Nephron progenitor cell (in vitro differentiated cells): ENCODE results near the gene KDM2B.

ENCODE experiments used
- DNase-seq: peaks from one replicate; pipeline ENCODE4 v3.0.0; 2021
- H3K27ac Mint-ChIP-seq: 2 replicates; pipeline ENCODE4 v1.8.0; 2021; ENCODE audit warnings: mild to moderate bottlenecking, moderate library complexity, mixed read lengths
- H3K27me3 Mint-ChIP-seq: 2 replicates; pipeline ENCODE4 v1.8.0; 2021; ENCODE audit warnings: mild to moderate bottlenecking, low read depth, mixed read lengths; ENCODE audit not compliant: poor library complexity
- H3K36me3 Mint-ChIP-seq: 2 replicates; pipeline ENCODE4 v1.8.0; 2021; ENCODE audit warnings: low read depth, mixed read lengths
- H3K4me1 Mint-ChIP-seq: 2 replicates; pipeline ENCODE4 v1.8.0; 2021; ENCODE audit warnings: mixed read lengths
- H3K4me3 Mint-ChIP-seq: 2 replicates; pipeline ENCODE4 v1.8.0; 2021; ENCODE audit warnings: mild to moderate bottlenecking, moderate library complexity, mixed read lengths
- H3K9me3 Mint-ChIP-seq: 2 replicates; pipeline ENCODE4 v1.8.0; 2021; ENCODE audit warnings: mild to moderate bottlenecking, moderate library complexity, mixed read lengths
- TF ChIP-seq, protein P1 (sequence below): fragments of 200-600 bp; sonication (generic); IDR thresholded peaks from 2 replicates; pipeline ENCODE4 v1.5.0; 2021; ENCODE audit warnings: antibody characterized with exemption

The KDM2B gene

DNA sequence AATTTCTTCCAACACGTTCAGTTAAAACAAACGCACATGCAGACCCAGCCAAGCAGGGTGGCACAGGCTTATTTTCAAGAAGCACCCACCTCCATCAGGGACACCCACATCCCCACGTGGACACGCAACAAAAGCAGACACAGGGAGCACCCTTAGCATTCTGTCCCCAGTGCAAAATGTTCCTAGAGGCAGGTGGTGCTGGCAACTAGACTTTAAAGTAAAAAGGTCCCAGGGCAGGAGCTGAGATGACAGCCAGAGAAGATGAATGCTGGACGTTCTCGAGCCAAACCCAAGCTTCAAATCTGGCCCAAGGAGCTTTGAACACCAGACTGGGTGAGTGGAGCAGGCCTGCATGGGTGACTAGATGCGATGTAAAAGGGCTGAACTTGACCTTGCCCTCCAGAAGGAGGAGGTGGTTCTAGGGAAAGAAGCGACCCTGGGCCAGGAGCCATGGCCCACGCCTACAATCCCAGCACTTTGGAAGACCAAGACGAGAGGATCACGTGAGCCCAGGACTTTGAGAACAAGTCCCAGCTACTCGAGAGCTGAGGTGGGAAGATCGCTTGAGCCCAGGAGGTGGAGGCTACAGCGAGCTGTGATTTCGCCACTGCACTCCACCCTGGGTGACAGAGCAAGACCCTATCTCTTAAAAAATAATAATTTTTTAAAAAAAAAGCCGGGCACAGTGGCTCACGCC is 47.3 kb downstream of the KDM2B start:
- TF ChIP-seq, protein P1, sequence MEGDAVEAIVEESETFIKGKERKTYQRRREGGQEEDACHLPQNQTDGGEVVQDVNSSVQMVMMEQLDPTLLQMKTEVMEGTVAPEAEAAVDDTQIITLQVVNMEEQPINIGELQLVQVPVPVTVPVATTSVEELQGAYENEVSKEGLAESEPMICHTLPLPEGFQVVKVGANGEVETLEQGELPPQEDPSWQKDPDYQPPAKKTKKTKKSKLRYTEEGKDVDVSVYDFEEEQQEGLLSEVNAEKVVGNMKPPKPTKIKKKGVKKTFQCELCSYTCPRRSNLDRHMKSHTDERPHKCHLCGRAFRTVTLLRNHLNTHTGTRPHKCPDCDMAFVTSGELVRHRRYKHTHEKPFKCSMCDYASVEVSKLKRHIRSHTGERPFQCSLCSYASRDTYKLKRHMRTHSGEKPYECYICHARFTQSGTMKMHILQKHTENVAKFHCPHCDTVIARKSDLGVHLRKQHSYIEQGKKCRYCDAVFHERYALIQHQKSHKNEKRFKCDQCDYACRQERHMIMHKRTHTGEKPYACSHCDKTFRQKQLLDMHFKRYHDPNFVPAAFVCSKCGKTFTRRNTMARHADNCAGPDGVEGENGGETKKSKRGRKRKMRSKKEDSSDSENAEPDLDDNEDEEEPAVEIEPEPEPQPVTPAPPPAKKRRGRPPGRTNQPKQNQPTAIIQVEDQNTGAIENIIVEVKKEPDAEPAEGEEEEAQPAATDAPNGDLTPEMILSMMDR = no peak
- H3K4me3 Mint-ChIP-seq = peak overlapping the region; percentile 59
- no peak overlapping the region for H3K27ac Mint-ChIP-seq
- no peaks in the 10 kb centered on the region for H3K9me3 Mint-ChIP-seq
- peaks cover 2% of the 10 kb centered on the region for H3K27me3 Mint-ChIP-seq
- H3K36me3 Mint-ChIP-seq = peaks cover 45% of the 10 kb centered on the region
- no peak for DNase-seq
- H3K4me1 Mint-ChIP-seq = peaks cover 65% of the 10 kb centered on the region

GRCh38 chr12:121532503-121533393 is 48.1 kb downstream of the KDM2B start:
- H3K36me3 Mint-ChIP-seq = peaks cover 45% of the 10 kb centered on the region
- H3K27me3 Mint-ChIP-seq = no peaks in the 10 kb centered on the region
- no peak overlapping the region for H3K27ac Mint-ChIP-seq
- DNase-seq = no peak
- TF ChIP-seq, protein P1 = no peak
- no peaks in the 10 kb centered on the region for H3K9me3 Mint-ChIP-seq
- peaks cover 60% of the 10 kb centered on the region for H3K4me1 Mint-ChIP-seq
- no peak overlapping the region for H3K4me3 Mint-ChIP-seq

- H3K36me3 Mint-ChIP-seq = peaks cover 45% of the 10 kb centered on the region
- H3K9me3 Mint-ChIP-seq = no peaks in the 10 kb centered on the region
- no peak for DNase-seq
- TF ChIP-seq, protein P1 = no peak
- H3K27me3 Mint-ChIP-seq = no peaks in the 10 kb centered on the region
- H3K4me1 Mint-ChIP-seq = peaks cover 56% of the 10 kb centered on the region
- peak overlapping the region; percentile 59 for H3K27ac Mint-ChIP-seq
- no peak overlapping the region for H3K4me3 Mint-ChIP-seq
These were observed 49.5 kb downstream of the KDM2B start for GRCh38 chr12:121531356-121531750.

DNA sequence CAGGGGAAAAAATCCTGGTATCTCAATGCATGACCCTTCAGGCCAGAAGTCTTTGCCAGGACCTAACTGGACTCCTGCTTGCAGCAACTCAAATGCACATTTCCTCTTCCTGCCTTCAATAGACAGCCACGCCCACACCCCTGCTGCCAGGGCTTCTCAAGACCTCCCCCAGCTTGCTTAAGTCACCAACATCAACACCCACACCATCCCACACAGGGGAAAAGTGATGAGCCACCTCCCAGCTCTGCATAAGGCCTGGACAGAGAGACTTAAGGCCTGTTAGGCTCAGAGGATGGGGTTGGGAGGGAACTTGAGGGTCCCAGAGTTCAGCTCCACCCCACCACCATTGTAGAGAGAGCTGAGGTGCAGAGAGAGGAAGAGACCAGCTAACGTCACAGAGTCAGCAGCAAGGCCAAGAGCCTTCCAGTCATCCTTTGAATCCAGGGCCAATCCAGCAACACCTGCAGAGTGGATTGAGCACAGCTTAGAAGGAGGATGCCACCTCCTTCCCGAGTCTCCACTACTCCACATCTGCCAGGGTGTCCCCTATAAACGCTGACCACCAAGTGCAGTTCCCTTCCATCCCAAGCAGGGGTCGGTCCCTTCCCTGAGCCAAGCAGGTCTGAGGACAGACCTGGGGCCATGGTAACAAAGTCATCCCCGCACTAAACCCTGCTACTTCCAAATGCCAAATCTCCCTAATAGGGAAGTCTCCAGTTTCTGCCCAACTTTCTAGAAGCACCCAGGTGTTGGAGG is 50.0 kb downstream of the KDM2B start:
- TF ChIP-seq, protein P1 = no peak

DNA sequence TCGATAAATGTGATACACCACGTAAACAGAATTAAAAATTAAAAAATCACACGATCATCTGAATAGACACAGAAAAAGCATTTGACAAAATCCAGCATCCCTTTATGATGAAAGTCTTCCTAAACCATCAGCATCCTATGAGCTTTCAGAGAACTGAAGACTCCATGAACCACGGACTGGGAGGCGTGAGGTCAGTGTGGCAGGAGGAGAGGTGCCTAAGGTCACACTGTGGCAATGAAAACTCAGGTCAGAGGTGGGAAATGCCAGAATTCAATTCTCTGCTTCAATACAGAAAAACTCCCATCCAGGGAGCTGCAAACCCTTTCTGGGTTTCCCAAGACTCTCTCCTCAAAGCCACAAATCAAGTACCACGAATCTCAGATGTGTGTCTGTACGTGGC is 51.6 kb downstream of the KDM2B start:
- Mint-ChIP-seq H3K4me1 (peaks cover 48% of the 10 kb centered on the region), H3K4me3 (no peak overlapping the region), H3K27ac (no peak overlapping the region), H3K27me3 (peaks cover 3% of the 10 kb centered on the region), H3K9me3 (no peaks in the 10 kb centered on the region), H3K36me3 (peaks cover 45% of the 10 kb centered on the region)
- TF ChIP-seq, protein P1 = no peak
- no peak for DNase-seq

More for the DNA sequence above, 50.0 kb downstream of the KDM2B start:
- DNase-seq = no peak
- no peaks in the 10 kb centered on the region for H3K27me3 Mint-ChIP-seq
- peaks cover 50% of the 10 kb centered on the region for H3K4me1 Mint-ChIP-seq
- H3K4me3 Mint-ChIP-seq = no peak overlapping the region
- H3K27ac Mint-ChIP-seq = peak overlapping the region; percentile 59
- H3K36me3 Mint-ChIP-seq = peaks cover 45% of the 10 kb centered on the region
- H3K9me3 Mint-ChIP-seq = no peaks in the 10 kb centered on the region
